Measurements from ENCODE around the gene HERC2.
"Not testable (repeated sequence)": the region's sequence is repeated elsewhere in the genome, so short reads cannot be mapped to it uniquely, and the experiment has no call there.

HERC2 gene, protein sequence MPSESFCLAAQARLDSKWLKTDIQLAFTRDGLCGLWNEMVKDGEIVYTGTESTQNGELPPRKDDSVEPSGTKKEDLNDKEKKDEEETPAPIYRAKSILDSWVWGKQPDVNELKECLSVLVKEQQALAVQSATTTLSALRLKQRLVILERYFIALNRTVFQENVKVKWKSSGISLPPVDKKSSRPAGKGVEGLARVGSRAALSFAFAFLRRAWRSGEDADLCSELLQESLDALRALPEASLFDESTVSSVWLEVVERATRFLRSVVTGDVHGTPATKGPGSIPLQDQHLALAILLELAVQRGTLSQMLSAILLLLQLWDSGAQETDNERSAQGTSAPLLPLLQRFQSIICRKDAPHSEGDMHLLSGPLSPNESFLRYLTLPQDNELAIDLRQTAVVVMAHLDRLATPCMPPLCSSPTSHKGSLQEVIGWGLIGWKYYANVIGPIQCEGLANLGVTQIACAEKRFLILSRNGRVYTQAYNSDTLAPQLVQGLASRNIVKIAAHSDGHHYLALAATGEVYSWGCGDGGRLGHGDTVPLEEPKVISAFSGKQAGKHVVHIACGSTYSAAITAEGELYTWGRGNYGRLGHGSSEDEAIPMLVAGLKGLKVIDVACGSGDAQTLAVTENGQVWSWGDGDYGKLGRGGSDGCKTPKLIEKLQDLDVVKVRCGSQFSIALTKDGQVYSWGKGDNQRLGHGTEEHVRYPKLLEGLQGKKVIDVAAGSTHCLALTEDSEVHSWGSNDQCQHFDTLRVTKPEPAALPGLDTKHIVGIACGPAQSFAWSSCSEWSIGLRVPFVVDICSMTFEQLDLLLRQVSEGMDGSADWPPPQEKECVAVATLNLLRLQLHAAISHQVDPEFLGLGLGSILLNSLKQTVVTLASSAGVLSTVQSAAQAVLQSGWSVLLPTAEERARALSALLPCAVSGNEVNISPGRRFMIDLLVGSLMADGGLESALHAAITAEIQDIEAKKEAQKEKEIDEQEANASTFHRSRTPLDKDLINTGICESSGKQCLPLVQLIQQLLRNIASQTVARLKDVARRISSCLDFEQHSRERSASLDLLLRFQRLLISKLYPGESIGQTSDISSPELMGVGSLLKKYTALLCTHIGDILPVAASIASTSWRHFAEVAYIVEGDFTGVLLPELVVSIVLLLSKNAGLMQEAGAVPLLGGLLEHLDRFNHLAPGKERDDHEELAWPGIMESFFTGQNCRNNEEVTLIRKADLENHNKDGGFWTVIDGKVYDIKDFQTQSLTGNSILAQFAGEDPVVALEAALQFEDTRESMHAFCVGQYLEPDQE (N-terminal part only)

DNA sequence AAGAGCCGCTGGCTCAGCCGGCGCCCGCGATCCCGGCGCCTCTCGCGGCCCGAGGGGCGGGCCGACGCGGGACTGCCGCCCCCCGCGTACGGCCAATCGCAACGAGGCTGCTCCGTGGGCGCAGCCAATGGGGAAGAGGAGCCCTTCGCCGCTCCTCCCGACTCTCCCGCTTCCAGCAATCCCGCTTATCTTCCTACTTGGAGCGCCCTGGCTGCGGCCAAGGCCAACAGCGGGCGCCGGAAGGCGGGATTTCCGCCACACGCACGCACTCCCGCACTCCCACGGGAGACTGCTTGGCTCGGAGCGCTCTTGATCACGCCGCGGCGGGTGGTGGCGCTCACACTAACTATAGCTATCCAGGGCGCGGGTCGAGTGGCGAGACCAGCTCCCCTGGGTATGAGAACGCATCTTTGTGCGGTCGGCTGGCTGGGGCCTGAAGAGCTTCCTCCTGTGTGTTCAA lies at the start of gene HERC2:
Gene HERC2, minus strand, starts transcription at position 51 of the 460 bp plus-strand sequence. CDS start 746 bp downstream, outside the sequence.
- not testable (repeated sequence) for H3K27me3 ChIP-seq (ENCODE audit: insufficient read depth, low read length); H3K9me3 ChIP-seq (ENCODE audit: low read length); H3K4me1 ChIP-seq (ENCODE audit: insufficient read depth, low read length); H2AFZ ChIP-seq (ENCODE audit: low read depth, low read length); H3K36me3 ChIP-seq (ENCODE audit: insufficient read depth, low read length)
- H3K4me3 ChIP-seq (ENCODE audit: low read length), result peak within 1 kb of the TSS; percentile 53

DNA sequence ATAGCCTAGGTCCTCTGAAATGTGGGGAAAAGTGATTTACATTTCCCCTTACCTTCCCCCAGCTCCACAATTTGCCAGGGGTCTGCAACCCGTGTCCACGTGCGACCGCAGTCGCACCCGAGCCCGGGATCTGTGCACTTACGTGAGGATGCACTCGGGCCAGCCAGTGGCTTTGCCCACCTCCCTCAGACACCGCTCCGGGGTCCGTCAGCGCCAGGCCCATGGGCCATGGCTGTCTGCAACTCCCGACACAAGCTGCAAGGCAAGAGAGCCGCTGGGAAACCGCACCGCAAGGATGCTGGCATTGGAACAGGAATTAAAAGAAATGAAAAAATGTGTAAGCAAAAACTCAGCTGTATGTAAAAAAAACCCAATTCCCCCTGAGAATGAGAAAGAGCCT lies 43.5 kb upstream of the HERC2 start:
- H2AFZ ChIP-seq (ENCODE audit: low read depth, low read length); H3K4me1 ChIP-seq (ENCODE audit: insufficient read depth, low read length); H3K4me3 ChIP-seq (ENCODE audit: low read length); H3K9me3 ChIP-seq (ENCODE audit: low read length); H3K27me3 ChIP-seq (ENCODE audit: insufficient read depth, low read length); H3K36me3 ChIP-seq (ENCODE audit: insufficient read depth, low read length): not testable (repeated sequence)

DNA sequence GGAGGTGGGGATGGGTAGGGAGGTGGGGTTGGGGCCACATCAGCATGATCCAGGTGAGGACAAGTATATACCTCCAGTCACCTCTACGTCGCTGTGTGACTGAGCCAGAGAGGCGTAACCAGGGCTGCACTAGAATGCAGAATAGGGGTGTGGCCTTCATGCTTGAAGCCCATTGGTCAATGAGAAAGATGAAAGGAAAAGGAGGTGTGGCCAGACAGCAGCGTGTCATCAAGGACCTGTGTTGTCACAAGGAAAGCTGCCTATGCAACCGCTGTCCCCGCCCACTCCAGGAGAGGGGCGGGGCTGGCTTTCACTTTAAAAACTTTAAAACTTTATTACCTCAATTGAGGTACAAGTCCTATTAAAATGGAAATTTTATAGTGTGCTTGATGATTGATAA lies 36.0 kb upstream of the HERC2 start, which contains the start of gene GOLGA6L24:
Gene GOLGA6L24, minus strand, starts transcription at position 101 of the 400 bp plus-strand sequence. Its CDS starts 61 bp downstream, at position 40.
- not testable (repeated sequence) for H3K4me3 ChIP-seq (ENCODE audit: low read length)

DNA sequence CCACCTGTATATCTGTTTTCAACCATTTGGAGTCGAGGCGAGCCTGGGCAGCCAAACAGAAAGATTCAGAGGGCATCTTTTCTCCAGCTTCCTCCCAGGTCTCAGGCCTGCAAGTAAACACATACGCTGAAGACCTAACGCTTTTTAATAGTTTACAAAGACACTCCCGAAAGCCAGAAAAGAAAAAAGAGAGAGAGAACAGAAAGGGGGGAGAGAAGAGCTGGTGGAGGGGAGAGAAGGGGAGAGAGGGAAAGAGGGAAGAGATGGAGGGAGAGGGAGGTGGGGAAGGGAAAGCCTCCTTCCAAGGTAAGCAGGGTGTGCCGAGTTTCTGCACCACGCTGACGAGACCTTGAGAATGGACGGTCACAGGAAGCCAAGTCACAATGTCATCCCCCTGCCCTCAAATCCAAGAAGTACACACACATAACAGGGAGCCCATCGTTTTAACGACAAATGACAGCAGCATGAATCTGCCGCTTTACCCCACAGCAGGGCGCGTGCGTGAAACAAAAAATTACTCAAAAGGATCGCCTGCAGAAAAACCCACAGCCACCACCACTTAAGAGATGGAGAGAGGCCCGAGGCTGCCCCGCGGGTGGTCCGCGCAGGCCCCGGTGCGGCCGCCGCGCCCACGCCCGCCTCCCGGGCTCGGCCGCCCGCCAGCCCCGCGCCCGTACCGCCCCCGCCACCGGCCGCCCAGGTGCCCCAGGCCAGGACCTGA lies 461 bp downstream of the HERC2 start:
- not testable (repeated sequence) for H3K9me3 ChIP-seq (ENCODE audit: low read length); H2AFZ ChIP-seq (ENCODE audit: low read depth, low read length); H3K36me3 ChIP-seq (ENCODE audit: insufficient read depth, low read length); H3K4me1 ChIP-seq (ENCODE audit: insufficient read depth, low read length); H3K27me3 ChIP-seq (ENCODE audit: insufficient read depth, low read length)
- peak overlapping the region; percentile 53 for H3K4me3 ChIP-seq (ENCODE audit: low read length)

More for the DNA sequence above, 36.0 kb upstream of the HERC2 start, which contains the start of gene GOLGA6L24:
- not testable (repeated sequence) for H3K36me3 ChIP-seq (ENCODE audit: insufficient read depth, low read length); H3K4me1 ChIP-seq (ENCODE audit: insufficient read depth, low read length); H3K27me3 ChIP-seq (ENCODE audit: insufficient read depth, low read length); H3K9me3 ChIP-seq (ENCODE audit: low read length); H2AFZ ChIP-seq (ENCODE audit: low read depth, low read length)

DNA sequence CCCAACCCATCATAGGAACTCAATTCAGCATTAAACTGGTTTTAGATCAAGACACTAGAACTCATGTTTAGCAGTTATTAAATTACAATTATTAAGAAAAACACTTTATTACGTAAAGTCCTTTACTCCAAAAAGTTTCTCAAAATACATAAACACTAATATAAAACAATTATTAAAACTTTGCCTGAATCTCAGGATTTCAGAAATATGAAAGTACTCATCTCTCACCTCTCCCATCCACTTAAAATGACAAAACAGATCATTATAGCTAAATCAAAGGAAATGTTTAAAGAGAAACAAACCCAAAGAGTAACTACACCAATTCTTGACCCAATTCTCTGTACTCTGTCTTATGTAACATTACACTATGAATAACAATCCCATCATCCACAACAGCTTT lies 2.3 kb downstream of the HERC2 start:
- not testable (repeated sequence) for H3K4me1 ChIP-seq (ENCODE audit: insufficient read depth, low read length); H3K9me3 ChIP-seq (ENCODE audit: low read length); H3K4me3 ChIP-seq (ENCODE audit: low read length); H3K27me3 ChIP-seq (ENCODE audit: insufficient read depth, low read length); H2AFZ ChIP-seq (ENCODE audit: low read depth, low read length)
- H3K36me3 ChIP-seq (ENCODE audit: insufficient read depth, low read length), result peaks cover 11% of the 10 kb centered on the region

DNA sequence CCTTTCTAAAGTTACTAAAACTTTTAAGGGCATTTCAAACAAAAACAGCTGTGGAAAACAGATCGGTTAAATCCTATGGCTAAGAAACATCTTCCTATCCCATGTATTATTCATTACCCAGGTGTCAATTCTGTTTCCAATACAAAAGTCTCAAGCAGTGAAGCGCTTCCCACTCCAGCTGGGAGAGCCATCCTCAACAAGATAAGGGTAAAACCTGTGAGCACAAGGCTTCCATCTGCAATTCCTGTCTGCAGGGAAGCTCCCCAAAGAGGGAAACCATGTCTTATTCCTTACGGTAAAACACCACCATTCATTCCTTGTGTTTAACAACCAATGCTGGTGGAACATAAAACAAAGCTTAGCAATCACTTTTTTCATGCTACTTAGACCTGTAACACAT lies 3.2 kb downstream of the HERC2 start:
- H2AFZ ChIP-seq (ENCODE audit: low read depth, low read length); H3K4me3 ChIP-seq (ENCODE audit: low read length); H3K27me3 ChIP-seq (ENCODE audit: insufficient read depth, low read length); H3K9me3 ChIP-seq (ENCODE audit: low read length); H3K4me1 ChIP-seq (ENCODE audit: insufficient read depth, low read length): not testable (repeated sequence)
- H3K36me3 ChIP-seq (ENCODE audit: insufficient read depth, low read length), result peaks cover 14% of the 10 kb centered on the region

DNA sequence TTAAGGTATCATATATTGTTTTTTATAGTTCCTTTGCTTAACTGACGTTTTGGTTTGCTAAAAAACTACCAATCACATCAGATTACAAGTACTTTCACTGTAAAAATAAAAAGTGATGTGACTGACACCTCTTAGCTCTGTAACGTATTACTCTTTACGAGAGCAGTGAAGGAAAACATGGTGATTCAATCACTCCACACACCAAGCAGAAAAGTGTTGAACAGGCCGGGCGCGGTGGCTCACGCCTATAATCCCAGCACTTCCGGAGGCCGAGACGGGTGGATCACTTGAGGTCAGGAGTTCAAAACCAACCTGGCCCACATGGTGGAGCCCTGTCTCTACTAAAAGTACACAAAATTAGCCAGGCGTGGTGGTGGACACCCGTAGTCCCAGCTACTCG lies 3.9 kb downstream of the HERC2 start:
- H3K4me3 ChIP-seq (ENCODE audit: low read length); H3K9me3 ChIP-seq (ENCODE audit: low read length): not testable (repeated sequence)

DNA sequence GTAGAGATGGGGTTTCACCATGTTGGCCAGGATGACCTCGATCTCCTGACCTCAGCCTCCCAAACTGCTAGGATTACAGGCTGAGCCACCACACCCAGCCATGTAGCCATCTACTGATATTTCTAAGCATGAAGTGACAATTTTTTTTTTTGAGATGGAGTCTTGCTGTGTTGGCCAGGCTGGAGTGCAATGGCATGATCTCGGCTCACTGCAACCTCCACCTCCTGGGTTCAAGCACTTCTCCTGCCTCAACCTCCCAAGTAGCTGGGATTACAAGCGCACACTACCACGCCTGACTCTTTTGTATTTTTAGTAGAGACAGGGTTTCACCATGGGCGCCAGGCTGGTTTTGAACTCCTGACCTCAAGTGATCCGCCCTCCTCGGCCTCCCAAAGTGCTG lies 5.0 kb downstream of the HERC2 start:
- H3K27me3 ChIP-seq (ENCODE audit: insufficient read depth, low read length); H3K4me1 ChIP-seq (ENCODE audit: insufficient read depth, low read length); H3K9me3 ChIP-seq (ENCODE audit: low read length); H3K4me3 ChIP-seq (ENCODE audit: low read length); H2AFZ ChIP-seq (ENCODE audit: low read depth, low read length): not testable (repeated sequence)
- peaks cover 16% of the 10 kb centered on the region for H3K36me3 ChIP-seq (ENCODE audit: insufficient read depth, low read length)

More for the DNA sequence above, 3.9 kb downstream of the HERC2 start:
- not testable (repeated sequence) for H2AFZ ChIP-seq (ENCODE audit: low read depth, low read length); H3K4me1 ChIP-seq (ENCODE audit: insufficient read depth, low read length); H3K27me3 ChIP-seq (ENCODE audit: insufficient read depth, low read length)
- peaks cover 16% of the 10 kb centered on the region for H3K36me3 ChIP-seq (ENCODE audit: insufficient read depth, low read length)

DNA sequence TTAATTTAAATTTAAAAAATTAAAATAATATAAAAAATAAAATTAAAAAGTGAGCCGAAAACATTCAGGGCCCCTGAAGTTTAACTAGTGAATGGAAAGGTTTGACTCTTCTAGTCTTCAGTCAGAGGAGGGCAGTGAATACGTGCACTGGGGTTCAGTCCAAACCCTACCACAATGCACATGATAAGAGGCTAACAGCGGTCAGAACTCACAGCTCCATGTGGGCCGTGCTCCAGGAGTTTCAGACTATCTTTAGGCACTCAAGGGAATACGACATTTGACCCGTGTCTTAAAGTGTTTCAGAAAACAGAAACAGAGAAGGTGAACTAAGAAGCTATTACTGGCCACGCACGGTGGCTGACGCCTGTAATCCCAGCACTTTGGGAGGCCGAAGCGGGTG lies 11.5 kb downstream of the HERC2 start:
- H3K27me3 ChIP-seq (ENCODE audit: insufficient read depth, low read length); H3K4me1 ChIP-seq (ENCODE audit: insufficient read depth, low read length); H2AFZ ChIP-seq (ENCODE audit: low read depth, low read length); H3K4me3 ChIP-seq (ENCODE audit: low read length); H3K9me3 ChIP-seq (ENCODE audit: low read length): not testable (repeated sequence)
- H3K36me3 ChIP-seq (ENCODE audit: insufficient read depth, low read length), result peaks cover 13% of the 10 kb centered on the region

DNA sequence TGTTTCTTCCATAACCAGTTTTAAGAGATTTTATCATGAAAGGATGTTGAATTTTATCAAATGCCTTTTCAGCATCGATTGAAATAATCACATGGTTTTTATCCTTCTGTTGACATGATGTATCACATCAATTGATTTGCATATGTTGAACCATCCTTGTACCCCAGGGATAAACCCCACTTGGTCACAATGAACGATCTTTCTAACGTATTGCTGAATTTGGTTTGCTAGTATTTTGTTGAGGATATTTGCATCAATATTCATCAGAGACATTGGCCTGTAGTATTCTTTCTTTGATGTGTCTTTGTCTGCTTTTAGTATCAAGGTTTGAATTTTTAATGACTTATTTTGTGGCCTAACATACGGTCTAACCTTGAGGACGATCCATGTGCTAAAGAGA lies 13.3 kb downstream of the HERC2 start:
- H3K27me3 ChIP-seq (ENCODE audit: insufficient read depth, low read length); H3K36me3 ChIP-seq (ENCODE audit: insufficient read depth, low read length); H3K4me1 ChIP-seq (ENCODE audit: insufficient read depth, low read length); H3K4me3 ChIP-seq (ENCODE audit: low read length); H3K9me3 ChIP-seq (ENCODE audit: low read length); H2AFZ ChIP-seq (ENCODE audit: low read depth, low read length): not testable (repeated sequence)

DNA sequence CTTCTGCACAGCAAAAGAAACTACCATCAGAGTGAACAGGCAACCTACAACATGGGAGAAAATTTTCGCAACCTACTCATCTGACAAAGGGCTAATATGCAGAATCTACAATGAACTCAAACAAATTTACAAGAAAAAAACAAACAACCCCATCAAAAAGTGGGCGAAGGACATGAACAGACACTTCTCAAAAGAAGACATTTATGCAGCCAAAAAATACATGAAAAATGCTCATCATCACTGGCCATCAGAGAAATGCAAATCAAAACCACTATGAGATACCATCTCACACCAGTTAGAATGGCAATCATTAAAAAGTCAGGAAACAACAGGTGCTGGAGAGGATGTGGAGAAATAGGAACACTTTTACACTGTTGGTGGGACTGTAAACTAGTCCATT lies 16.3 kb downstream of the HERC2 start:
- H2AFZ ChIP-seq (ENCODE audit: low read depth, low read length); H3K9me3 ChIP-seq (ENCODE audit: low read length); H3K4me3 ChIP-seq (ENCODE audit: low read length); H3K36me3 ChIP-seq (ENCODE audit: insufficient read depth, low read length); H3K27me3 ChIP-seq (ENCODE audit: insufficient read depth, low read length); H3K4me1 ChIP-seq (ENCODE audit: insufficient read depth, low read length): not testable (repeated sequence)

DNA sequence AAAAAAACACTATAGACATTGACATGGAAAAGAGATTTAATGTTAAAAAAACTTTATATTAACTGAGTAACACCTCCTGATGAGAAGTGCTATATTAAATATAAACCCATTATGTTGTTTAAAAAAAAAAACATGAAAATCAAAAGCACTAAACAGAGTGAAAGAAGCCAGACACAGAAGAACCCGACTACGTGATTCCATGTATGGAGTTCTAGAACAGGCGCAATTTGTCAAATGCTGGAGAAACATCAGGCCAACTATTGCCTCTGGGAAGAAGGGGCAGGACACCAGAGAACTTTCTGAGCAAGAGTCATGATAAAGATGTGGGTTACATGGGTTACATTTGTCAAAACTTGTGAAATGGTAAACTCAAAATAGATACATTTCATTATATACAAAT lies 24.5 kb downstream of the HERC2 start:
- not testable (repeated sequence) for H3K9me3 ChIP-seq (ENCODE audit: low read length); H3K36me3 ChIP-seq (ENCODE audit: insufficient read depth, low read length); H3K4me1 ChIP-seq (ENCODE audit: insufficient read depth, low read length); H3K27me3 ChIP-seq (ENCODE audit: insufficient read depth, low read length); H2AFZ ChIP-seq (ENCODE audit: low read depth, low read length); H3K4me3 ChIP-seq (ENCODE audit: low read length)
